ACHN (cell line): Measurements from ENCODE around the gene LYPD1.
A peak's percentile ranks its signal among the peaks of the same experiment; 100 is the strongest.

Experiments
- DNase-seq: peaks from one replicate; pipeline ENCODE4 v3.0.0-alpha.2; 2015
- in situ Hi-C: cut with HindIII; loops from 2 replicates; pipeline ENCODE4 v1.10.0; 2017; ENCODE audit warnings: low sequenced_read_pairs, low pct_ligation_motif_present, low pct_unique_long_range_greater_than_20kb

LYPD1 gene

GRCh38 chr2:132670496-132671150 is 618 bp upstream of the LYPD1 start:
- DNase-seq = peak; percentile 60

GRCh38 chr2:132668987-132669907 is 758 bp downstream of the LYPD1 start:
- in situ Hi-C loops = no loop called here
- DNase-seq = peak; percentile 52

More at GRCh38 chr2:132670496-132671150, 618 bp upstream of the LYPD1 start:
- in situ Hi-C loops = no loop called here

- DNase-seq = peak; percentile 51
- in situ Hi-C loops = no loop called here
Observed at GRCh38 chr2:132668189-132668823, 1.7 kb downstream of the LYPD1 start.

GRCh38 chr2:132667706-132668105 is 2.3 kb downstream of the LYPD1 start:
- no peak for DNase-seq
- in situ Hi-C loops = no loop called here

GRCh38 chr2:132665401-132666140 is 4.4 kb downstream of the LYPD1 start:
- in situ Hi-C loops = no loop called here
- no peak for DNase-seq

GRCh38 chr2:132664096-132664495 is 5.9 kb downstream of the LYPD1 start:
- in situ Hi-C loops = no loop called here

GRCh38 chr2:132662732-132663131 is 7.3 kb downstream of the LYPD1 start:
- no peak for DNase-seq
- in situ Hi-C loops = no loop called here

More at GRCh38 chr2:132664096-132664495, 5.9 kb downstream of the LYPD1 start:
- no peak for DNase-seq

GRCh38 chr2:132659331-132659730 is 10.7 kb downstream of the LYPD1 start:
- DNase-seq = no peak
- in situ Hi-C loops = no loop called here

GRCh38 chr2:132656266-132656975 is 13.6 kb downstream of the LYPD1 start:
- in situ Hi-C loops = no loop called here
- DNase-seq = no peak

GRCh38 chr2:132654968-132655367 is 15.0 kb downstream of the LYPD1 start:
- no peak for DNase-seq
- in situ Hi-C loops = no loop called here

- in situ Hi-C loops = no loop called here
- no peak for DNase-seq
Observed at GRCh38 chr2:132654335-132654734, 15.7 kb downstream of the LYPD1 start.

- in situ Hi-C loops = no loop called here
- DNase-seq = no peak
Observed at GRCh38 chr2:132652474-132652873, 17.5 kb downstream of the LYPD1 start.

- peak; percentile 53 for DNase-seq
- in situ Hi-C loops = no loop called here
Observed at GRCh38 chr2:132651115-132652045, 18.6 kb downstream of the LYPD1 start.

- in situ Hi-C loops = no loop called here
- DNase-seq = no peak
Observed at GRCh38 chr2:132646540-132647108, 23.4 kb downstream of the LYPD1 start.

GRCh38 chr2:132645722-132646539 is 24.1 kb downstream of the LYPD1 start:
- in situ Hi-C loops = no loop called here
- DNase-seq = no peak

GRCh38 chr2:132645176-132645575 is 24.8 kb downstream of the LYPD1 start:
- DNase-seq = no peak
- in situ Hi-C loops = no loop called here
